ENCODE measurements around the gene ATXN1. TPM values are rescaled to one million over a fixed set of nuclear protein-coding genes. Genes with fewer than 3 reads are reported as not detected.

ATXN1 gene
- total and polyA plus RNA-seq, 2 donors from 2014 or later = 4.2 to 58.2 TPM

- Histone ChIP-seq H3K4me1 (ENCODE audit: control insufficient read depth in 2 of 3, insufficient read depth in 2 of 3, low read depth in 1 of 3, low read length in 3 of 3) (no peaks in the 10 kb centered on the region), H3K27me3 (ENCODE audit: control insufficient read depth, insufficient read depth, low read length) (no peaks in the 10 kb centered on the region), H3K36me3 (ENCODE audit: control insufficient read depth in 2 of 3, insufficient read depth in 3 of 3, low read length in 3 of 3) (no peaks in the 10 kb centered on the region), H3K9me3 (ENCODE audit: control insufficient read depth in 2 of 3, insufficient read depth in 1 of 3, low read length in 3 of 3) (no peaks in the 10 kb centered on the region), H3K27ac (ENCODE audit: low read depth in 2 of 2, low read length in 2 of 2) (no peak overlapping the region), H3K4me3 (ENCODE audit: low read length in 3 of 3) (no peak overlapping the region), H3K9ac (ENCODE audit: low read length in 3 of 3) (no peak overlapping the region)
- TF ChIP-seq CTCF (IDR thresholded peaks at IDR 0.05; ENCODE audit: borderline replicate concordance, extremely low read depth, insufficient read depth) = no peak
- DNase-seq (no peak), FAIRE-seq (no peak)
- intact Hi-C loops (cut with DNase I) = no loop called here
These were observed 455.5 kb downstream of the ATXN1 start for GRCh38 chr6:16305788-16306187.

GRCh38 chr6:16305246-16305725 is 456.0 kb downstream of the ATXN1 start:
- no peaks in the 10 kb centered on the region for H3K9me3 ChIP-seq (ENCODE audit: control insufficient read depth in 2 of 3, insufficient read depth in 1 of 3, low read length in 3 of 3)
- H3K9ac ChIP-seq (ENCODE audit: low read length in 3 of 3) = no peak overlapping the region
- no peak overlapping the region for H3K27ac ChIP-seq (ENCODE audit: low read depth in 2 of 2, low read length in 2 of 2)
- H3K4me3 ChIP-seq (ENCODE audit: low read length in 3 of 3) = no peak overlapping the region
- no peaks in the 10 kb centered on the region for H3K4me1 ChIP-seq (ENCODE audit: control insufficient read depth in 2 of 3, insufficient read depth in 2 of 3, low read depth in 1 of 3, low read length in 3 of 3)
- no peaks in the 10 kb centered on the region for H3K27me3 ChIP-seq (ENCODE audit: control insufficient read depth, insufficient read depth, low read length)
- TF ChIP-seq CTCF (IDR thresholded peaks at IDR 0.05; ENCODE audit: borderline replicate concordance, extremely low read depth, insufficient read depth) = no peak
- intact Hi-C loops (cut with DNase I) = no loop called here
- no peak for FAIRE-seq
- DNase-seq = no peak
- H3K36me3 ChIP-seq (ENCODE audit: control insufficient read depth in 2 of 3, insufficient read depth in 3 of 3, low read length in 3 of 3) = no peaks in the 10 kb centered on the region

- no peak for FAIRE-seq
- Histone ChIP-seq H3K27me3 (ENCODE audit: control insufficient read depth, insufficient read depth, low read length) (no peaks in the 10 kb centered on the region), H3K27ac (ENCODE audit: low read depth in 2 of 2, low read length in 2 of 2) (no peak overlapping the region), H3K4me3 (ENCODE audit: low read length in 3 of 3) (no peak overlapping the region), H3K36me3 (ENCODE audit: control insufficient read depth in 2 of 3, insufficient read depth in 3 of 3, low read length in 3 of 3) (no peaks in the 10 kb centered on the region), H3K9me3 (ENCODE audit: control insufficient read depth in 2 of 3, insufficient read depth in 1 of 3, low read length in 3 of 3) (no peaks in the 10 kb centered on the region), H3K4me1 (ENCODE audit: control insufficient read depth in 2 of 3, insufficient read depth in 2 of 3, low read depth in 1 of 3, low read length in 3 of 3) (no peaks in the 10 kb centered on the region), H3K9ac (ENCODE audit: low read length in 3 of 3) (no peak overlapping the region)
- no peak for TF ChIP-seq CTCF (IDR thresholded peaks at IDR 0.05; ENCODE audit: borderline replicate concordance, extremely low read depth, insufficient read depth)
- intact Hi-C loops (cut with DNase I) = no loop called here
- peak in 1 of 5 donors; percentile 23 for DNase-seq
These were observed 458.3 kb downstream of the ATXN1 start for GRCh38 chr6:16302721-16303552.
